SW 1271 (cell line): ENCODE measurements around the gene HACD4.

Source experiments
- DNase-seq, 2 experiments: peaks; one replicate each; lab custom pipeline; 2025; lab: John Stamatoyannopoulos, UW

The HACD4 gene

GRCh38 chr9:21031091-21031807 is at the start of gene HACD4:
TSS of gene HACD4 (minus strand) at chr9:21031640. CDS start at chr9:21031590, 50 bp downstream.
- no peak for DNase-seq

- DNase-seq, result no peak
Observed at GRCh38 chr9:21080793-21081192, 49.4 kb upstream of the HACD4 start.

- DNase-seq, result no peak
Observed at GRCh38 chr9:21078702-21079101, 47.3 kb upstream of the HACD4 start.

GRCh38 chr9:21077781-21078180 is 46.3 kb upstream of the HACD4 start, which contains the start of gene IFNB1:
TSS of gene IFNB1 (minus strand) at chr9:21077942. CDS start at chr9:21077869, 73 bp downstream.
- DNase-seq, result no peak

- DNase-seq, result no peak
Observed at GRCh38 chr9:21075484-21075883, 44.0 kb upstream of the HACD4 start.

GRCh38 chr9:21070906-21071305 is 39.5 kb upstream of the HACD4 start:
- DNase-seq, result no peak

- peak in 1 of 2 experiments; percentile 65 for DNase-seq
Observed at GRCh38 chr9:21070171-21070571, 38.7 kb upstream of the HACD4 start.

- DNase-seq, result no peak
Observed at GRCh38 chr9:21060919-21061561, 29.6 kb upstream of the HACD4 start.

- no peak for DNase-seq
Observed at GRCh38 chr9:21056931-21057330, 25.5 kb upstream of the HACD4 start.

- DNase-seq, result no peak
Observed at GRCh38 chr9:21053851-21054250, 22.4 kb upstream of the HACD4 start.

GRCh38 chr9:21047281-21047691 is 15.8 kb upstream of the HACD4 start:
- no peak for DNase-seq

GRCh38 chr9:21043841-21044240 is 12.4 kb upstream of the HACD4 start:
- DNase-seq, result no peak

- DNase-seq, result no peak
Observed at GRCh38 chr9:21042466-21042865, 11.0 kb upstream of the HACD4 start.

- no peak for DNase-seq
Observed at GRCh38 chr9:21039302-21039701, 7.9 kb upstream of the HACD4 start.

- DNase-seq, result no peak
Observed at GRCh38 chr9:21037278-21037677, 5.8 kb upstream of the HACD4 start.

- no peak for DNase-seq
Observed at GRCh38 chr9:21031808-21032183, 356 bp upstream of the HACD4 start.

GRCh38 chr9:21030389-21031035 is 928 bp downstream of the HACD4 start:
- DNase-seq, result no peak

GRCh38 chr9:21029661-21030060 is 1.8 kb downstream of the HACD4 start:
- DNase-seq, result no peak

GRCh38 chr9:21028466-21028865 is 3.0 kb downstream of the HACD4 start:
- no peak for DNase-seq

- no peak for DNase-seq
Observed at GRCh38 chr9:21027295-21027694, 4.1 kb downstream of the HACD4 start.

- no peak for DNase-seq
Observed at GRCh38 chr9:21023861-21024260, 7.6 kb downstream of the HACD4 start.

- no peak for DNase-seq
Observed at GRCh38 chr9:21018177-21018576, 13.3 kb downstream of the HACD4 start.
